SK-N-SH (cell line): Measurements from ENCODE around the gene DGKK.

Source experiments
- CHD2 ChIP-seq: fragments of 150-350 bp; IDR thresholded peaks from 2 replicates; pipeline ENCODE4 v1.6.1; 2018; ENCODE audit warnings: low read length; ENCODE audit not compliant: partially characterized antibody
- POLR2AphosphoS5 ChIP-seq: IDR thresholded peaks from 2 replicates; pipeline ENCODE4 v1.6.1; 2012; ENCODE audit warnings: low read depth, low read length
- RCOR1 ChIP-seq: fragments of 150-350 bp; IDR thresholded peaks from 2 replicates; pipeline ENCODE4 v1.6.1; 2017; ENCODE audit warnings: antibody characterized with exemption, low read length
- SIN3A ChIP-seq: IDR thresholded peaks from 2 replicates; pipeline ENCODE4 v1.6.1; 2012; ENCODE audit warnings: low read depth, mild to moderate bottlenecking, low read length, moderate library complexity, borderline replicate concordance
- YY1 ChIP-seq: IDR thresholded peaks from 2 replicates; pipeline ENCODE4 v1.4.0; 2012; ENCODE audit warnings: low read depth, mild to moderate bottlenecking
- TF ChIP-seq, protein P1 (sequence below): fragments of 200-600 bp; sonication (generic); IDR thresholded peaks from 2 replicates; pipeline ENCODE4 v1.6.1; 2017; ENCODE audit warnings: antibody characterized with exemption, mild to moderate bottlenecking, moderate library complexity
- TF ChIP-seq, protein P2 (sequence below): fragments of 150-350 bp; IDR thresholded peaks from 2 replicates; pipeline ENCODE4 v1.6.1; 2017; ENCODE audit warnings: antibody characterized with exemption, low read length, low read depth, borderline replicate concordance

DNA sequence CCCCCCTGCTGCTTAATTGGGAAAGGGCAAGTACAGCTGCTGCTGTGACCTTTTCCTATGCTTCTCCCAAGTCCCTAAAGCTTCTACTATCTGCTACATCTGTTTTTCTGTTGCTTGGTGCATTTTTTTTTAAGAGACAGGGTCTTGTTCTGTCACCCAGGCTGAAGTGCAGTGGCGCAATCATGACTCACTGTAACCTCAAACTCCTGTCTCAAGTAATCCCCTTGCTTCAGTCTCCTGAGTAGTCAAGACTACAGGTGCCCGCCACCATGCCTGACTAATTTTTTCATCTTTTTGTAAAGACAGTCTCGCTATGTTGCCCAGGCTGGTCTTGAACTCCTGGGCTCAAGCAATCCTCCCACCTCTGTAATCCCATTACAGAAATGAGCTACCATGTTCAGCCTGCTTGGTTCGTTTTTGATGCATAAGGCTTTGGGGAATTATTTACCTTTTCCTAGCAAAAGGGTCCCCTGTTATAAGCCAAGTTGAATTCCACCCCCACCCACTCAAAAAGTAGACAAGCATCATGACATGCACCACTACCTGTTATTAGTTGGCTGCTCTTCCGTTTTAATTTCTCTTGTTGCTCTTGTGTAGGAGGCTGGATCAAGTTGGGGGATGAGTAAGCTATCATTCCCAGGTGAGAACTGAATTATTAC lies 39.6 kb downstream of the DGKK start:
- TF ChIP-seq, protein P1, sequence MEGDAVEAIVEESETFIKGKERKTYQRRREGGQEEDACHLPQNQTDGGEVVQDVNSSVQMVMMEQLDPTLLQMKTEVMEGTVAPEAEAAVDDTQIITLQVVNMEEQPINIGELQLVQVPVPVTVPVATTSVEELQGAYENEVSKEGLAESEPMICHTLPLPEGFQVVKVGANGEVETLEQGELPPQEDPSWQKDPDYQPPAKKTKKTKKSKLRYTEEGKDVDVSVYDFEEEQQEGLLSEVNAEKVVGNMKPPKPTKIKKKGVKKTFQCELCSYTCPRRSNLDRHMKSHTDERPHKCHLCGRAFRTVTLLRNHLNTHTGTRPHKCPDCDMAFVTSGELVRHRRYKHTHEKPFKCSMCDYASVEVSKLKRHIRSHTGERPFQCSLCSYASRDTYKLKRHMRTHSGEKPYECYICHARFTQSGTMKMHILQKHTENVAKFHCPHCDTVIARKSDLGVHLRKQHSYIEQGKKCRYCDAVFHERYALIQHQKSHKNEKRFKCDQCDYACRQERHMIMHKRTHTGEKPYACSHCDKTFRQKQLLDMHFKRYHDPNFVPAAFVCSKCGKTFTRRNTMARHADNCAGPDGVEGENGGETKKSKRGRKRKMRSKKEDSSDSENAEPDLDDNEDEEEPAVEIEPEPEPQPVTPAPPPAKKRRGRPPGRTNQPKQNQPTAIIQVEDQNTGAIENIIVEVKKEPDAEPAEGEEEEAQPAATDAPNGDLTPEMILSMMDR: no peak
- TF ChIP-seq RCOR1: no peak
- TF ChIP-seq, protein P2, sequence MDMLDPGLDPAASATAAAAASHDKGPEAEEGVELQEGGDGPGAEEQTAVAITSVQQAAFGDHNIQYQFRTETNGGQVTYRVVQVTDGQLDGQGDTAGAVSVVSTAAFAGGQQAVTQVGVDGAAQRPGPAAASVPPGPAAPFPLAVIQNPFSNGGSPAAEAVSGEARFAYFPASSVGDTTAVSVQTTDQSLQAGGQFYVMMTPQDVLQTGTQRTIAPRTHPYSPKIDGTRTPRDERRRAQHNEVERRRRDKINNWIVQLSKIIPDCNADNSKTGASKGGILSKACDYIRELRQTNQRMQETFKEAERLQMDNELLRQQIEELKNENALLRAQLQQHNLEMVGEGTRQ: no peak
- no peak for TF ChIP-seq SIN3A
- TF ChIP-seq YY1: no peak
- no peak for TF ChIP-seq CHD2
- TF ChIP-seq POLR2AphosphoS5: no peak
